GM12878 (cell line): ENCODE data around the gene ZNF691. TPM values are rescaled to one million over a fixed set of nuclear protein-coding genes. Genes with fewer than 3 reads are reported as not detected.

Experiments used
- ATAC-seq: fragments of 200-7000 bp; cut with Tn5 transposase; 3 replicates; pipeline ENCODE4 v1.9.1; 2020; ENCODE audit warnings: mild to moderate bottlenecking, moderate library complexity
- BruUV-seq: library from RNA; stranded (reverse); fragments of 400-500 nt; replicated peaks from 2 replicates; lab custom pipeline; 2021; lab: Mats Ljungman, UMichigan
- CTCF ChIA-PET: fragments of 300-600 bp; sonication (Branson Sonifier 250); formaldehyde crosslinking; extraction: SDS; loops from one replicate; lab custom pipeline; 2021; ENCODE audit warnings: inconsistent platforms; lab: Yijun Ruan, JAX
- POLR2A ChIA-PET: fragments of 350-600 bp; formaldehyde crosslinking; extraction: SDS; loops from one replicate; lab custom pipeline; 2021; ENCODE audit warnings: inconsistent platforms; lab: Charles Lee
- RAD21 ChIA-PET: fragments of 300-600 bp; sonication (Branson Sonifier 250); formaldehyde crosslinking; loops from one replicate; lab custom pipeline; 2023; ENCODE audit warnings: antibody characterized with exemption; ENCODE audit not compliant: unreplicated experiment; lab: Charles Lee
- SMC1A ChIA-PET: fragments of 300-600 bp; sonication (Branson Sonifier 250); formaldehyde crosslinking; loops from one replicate; lab custom pipeline; 2023; ENCODE audit not compliant: unreplicated experiment, uncharacterized antibody; lab: Charles Lee
- DNase-seq: peaks from one replicate; pipeline ENCODE4 v3.0.0-alpha.2; 2011; ENCODE audit warnings: low read depth, low spot score
- FAIRE-seq: peaks from 3 replicates; lab custom pipeline; 2011; peaks lifted over from hg19 to GRCh38; lab: Jason Lieb, UNC
- H2AFZ ChIP-seq: 2 replicates; pipeline ENCODE4 v1.6.0; 2011; ENCODE audit warnings: low read depth, low read length, control low read depth; ENCODE audit not compliant: control insufficient read depth
- H3K27ac ChIP-seq: 2 replicates; pipeline ENCODE4 v1.5.1; 2011; ENCODE audit warnings: control low read depth; ENCODE audit not compliant: control insufficient read depth, insufficient read depth
- H3K27me3 ChIP-seq, 2 experiments: replicated peaks in 1 of 2; 2 replicates each; pipeline versions ENCODE4 v1.6.0 to v1.6.1; 2011; ENCODE audit warnings: low read length in 1 of 2; ENCODE audit not compliant: control insufficient read depth in 2 of 2, insufficient read depth in 2 of 2
- H3K36me3 ChIP-seq, 2 experiments: 2 replicates each; pipeline ENCODE4 v1.5.1; 2011; ENCODE audit warnings: low read length in 1 of 2; ENCODE audit not compliant: control insufficient read depth in 2 of 2, insufficient read depth in 2 of 2
- H3K4me1 ChIP-seq: 2 replicates; pipeline ENCODE4 v1.6.1; 2011; ENCODE audit warnings: mild to moderate bottlenecking, low read length, moderate library complexity, mixed read lengths; ENCODE audit not compliant: control insufficient read depth, insufficient read depth
- H3K4me2 ChIP-seq: 2 replicates; pipeline ENCODE4 v1.6.0; 2011; ENCODE audit warnings: control low read depth; ENCODE audit not compliant: control insufficient read depth, insufficient read depth
- H3K4me3 ChIP-seq: fragments of 200-600 bp; sonication (generic); 2 replicates; pipeline ENCODE4 v1.5.1; 2016
- H3K79me2 ChIP-seq: 2 replicates; pipeline ENCODE4 v1.6.0; 2011; ENCODE audit warnings: low read length; ENCODE audit not compliant: control insufficient read depth, insufficient read depth
- H3K9ac ChIP-seq: 2 replicates; pipeline ENCODE4 v1.8.0; 2011; ENCODE audit warnings: low read length, control low read depth, mixed read lengths; ENCODE audit not compliant: control insufficient read depth, insufficient read depth
- H3K9me3 ChIP-seq: replicated peaks from 3 replicates; pipeline ENCODE4 v1.5.1; 2011; ENCODE audit warnings: mild to moderate bottlenecking, low read length; ENCODE audit not compliant: control insufficient read depth, insufficient read depth
- H4K20me1 ChIP-seq: 2 replicates; pipeline ENCODE4 v1.6.0; 2011; ENCODE audit not compliant: control insufficient read depth, insufficient read depth
- CHD2 ChIP-seq: IDR thresholded peaks from 2 replicates; pipeline ENCODE4 v1.6.1; 2011; ENCODE audit warnings: low read depth, low read length, improper control_type of control experiment, borderline replicate concordance
- HDAC6 ChIP-seq: fragments of 200-600 bp; sonication (generic); IDR thresholded peaks from one replicate; pipeline ENCODE4 v1.8.0; 2017; ENCODE audit warnings: antibody characterized with exemption; ENCODE audit not compliant: unreplicated experiment
- JUND ChIP-seq: IDR thresholded peaks from 2 replicates; pipeline ENCODE4 v1.6.1; 2012; ENCODE audit warnings: low read depth, mild to moderate bottlenecking, low read length, improper control_type of control experiment, moderate library complexity
- MEF2A ChIP-seq: IDR thresholded peaks from 2 replicates; pipeline ENCODE4 v1.6.1; 2011; ENCODE audit warnings: low read depth, mild to moderate bottlenecking, low read length, moderate library complexity; ENCODE audit not compliant: insufficient read depth
- WGBS: methylation state at CpG from one replicate; pipeline ENCODE4 v1.1.6; 2016; ENCODE audit warnings: low lambda C conversion rate; ENCODE audit not compliant: insufficient replicate concordance, insufficient coverage; ENCODE audit errors: missing lambda C conversion rate; 5-methylcytosine and 5-hydroxymethylcytosine counted together
- in situ Hi-C: fragments of 300-500 bp; cut with MboI; formaldehyde crosslinking; loops from 9 replicates; pipeline ENCODE4 v1.14.3; 2018; ENCODE audit warnings: mixed read lengths
- intact Hi-C: fragments of 100-400 bp; cut with micrococcal nuclease; formaldehyde crosslinking; loops from one replicate; pipeline ENCODE4 v1.14.2; 2022; ENCODE audit not compliant: unreplicated experiment
- polyA plus RNA-seq, 11 experiments: library from polyadenylated mRNA; depleted of rRNA in 4 of 11; unstranded in 6 of 11; stranded (reverse) in 5 of 11; fragments of >200 nt; fragmentation: Nextera tagmentation in 4 of 11; fragmentation: Illumina TruSeq in 1 of 11; extraction: Ambion mirVana in 4 of 11; extraction: Trizol in 1 of 11; gene quantifications; 1 replicate in 1 of 11; 2 replicates in 10 of 11; pipeline versions ENCODE4 v1.2.1 to v1.2.3, GENCODE V29; 2011 to 2016; ENCODE audit warnings: inconsistent platforms in 2 of 11, missing spikeins in 2 of 11, low read depth in 1 of 11
- total RNA-seq, 4 experiments: library from RNA; depleted of rRNA in 3 of 4; stranded (reverse); fragments of >200 nt in 3 of 4; fragmentation: Illumina TruSeq in 1 of 4; extraction: Trizol in 1 of 4; gene quantifications; 2 replicates each; pipeline versions ENCODE4 v1.2.1 to v1.2.3, GENCODE V29; 2013 to 2021
- TF ChIP-seq, protein P1 (sequence below): fragments of 450-650 bp; IDR thresholded peaks from 2 replicates; pipeline ENCODE4 v1.6.1; 2018; ENCODE audit warnings: mild to moderate bottlenecking, low read depth, moderate library complexity; ENCODE audit not compliant: partially characterized antibody
- TF ChIP-seq, protein P2 (sequence below): IDR thresholded peaks from 2 replicates; pipeline ENCODE4 v1.6.1; 2011; ENCODE audit warnings: borderline replicate concordance, low read depth, mild to moderate bottlenecking, moderate library complexity, mixed read lengths, low read length; ENCODE audit not compliant: insufficient read depth; ENCODE audit errors: extremely low read length
- TF ChIP-seq, protein P3 (sequence below): fragments of 450-650 bp; formaldehyde crosslinking; IDR thresholded peaks from 2 replicates; pipeline ENCODE4 v1.5.0; 2022; ENCODE audit warnings: mild to moderate bottlenecking, missing genetic modification characterization

Gene ZNF691
- total and polyA plus RNA-seq, 10 of the 15 experiments (the other 5 are each of a cell fraction or from before 2014, with no cell fraction given) = 8.5 to 16.2 (median 12.2) TPM

DNA sequence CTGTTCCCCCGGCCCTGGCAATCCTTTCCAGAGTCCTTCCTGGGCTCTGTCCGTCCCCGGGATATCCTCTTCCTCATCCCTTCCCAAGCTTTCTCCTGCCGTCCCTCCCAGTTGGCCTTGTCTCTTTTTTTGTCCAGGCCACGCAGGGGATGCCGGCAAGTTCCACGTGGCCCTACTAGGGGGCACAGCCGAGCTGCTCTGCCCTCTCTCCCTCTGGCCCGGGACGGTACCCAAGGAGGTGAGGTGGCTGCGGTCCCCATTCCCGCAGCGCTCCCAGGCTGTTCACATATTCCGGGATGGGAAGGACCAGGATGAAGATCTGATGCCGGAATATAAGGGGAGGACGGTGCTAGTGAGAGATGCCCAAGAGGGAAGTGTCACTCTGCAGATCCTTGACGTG, 15.8 kb upstream of the ZNF691 start:
- in situ Hi-C loops = no loop called here
- Histone ChIP-seq H3K4me2 (no peak overlapping the region), H3K27ac (no peak overlapping the region), H4K20me1 (no peaks in the 10 kb centered on the region), H3K4me1 (no peaks in the 10 kb centered on the region), H2AFZ (no peak overlapping the region), H3K36me3 (no peaks in the 10 kb centered on the region), H3K4me3 (no peak overlapping the region), H3K9me3 (no peaks in the 10 kb centered on the region), H3K27me3 (no peaks in the 10 kb centered on the region), H3K9ac (no peak overlapping the region), H3K79me2 (no peaks in the 10 kb centered on the region)
- FAIRE-seq (no peak), ATAC-seq (no peak), DNase-seq (no peak)
- intact Hi-C loops = no loop called here
- ChIA-PET RAD21 (no interaction called here), CTCF (interaction anchor here (1.3 kb wide), 1 partner anchor 16 kb away, joined by 3 read pairs; the partner anchor contains the start of gene ZNF691), POLR2A (no interaction called here), SMC1A (no interaction called here)
- TF ChIP-seq CHD2 = no peak
- 91% methylated on average over 15 of the region's 17 CpGs for WGBS
- BruUV-seq = no TSS peak

DNA sequence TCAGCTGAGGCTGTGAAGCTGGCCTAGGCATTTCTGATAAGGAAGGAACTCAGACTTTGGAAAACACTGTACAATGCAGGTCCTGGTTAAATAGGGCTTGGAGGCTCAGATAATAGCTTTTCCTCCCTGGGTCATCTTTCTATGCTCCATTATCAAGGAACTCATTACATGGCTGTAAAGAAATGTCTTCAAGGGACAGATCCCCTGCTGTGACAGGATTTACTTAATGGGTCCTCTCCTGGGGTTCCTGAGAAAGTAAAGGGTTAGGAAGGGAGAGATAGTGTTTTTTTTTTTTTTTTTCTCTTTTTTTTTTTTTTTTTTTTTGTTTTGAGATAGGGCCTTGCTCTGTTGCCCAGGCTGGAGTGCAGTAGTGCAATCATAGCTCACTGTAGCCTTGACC, 15.1 kb upstream of the ZNF691 start:
- SMC1A ChIA-PET = no interaction called here
- H3K9me3 ChIP-seq = no peaks in the 10 kb centered on the region
- H3K36me3 ChIP-seq = no peaks in the 10 kb centered on the region
- DNase-seq (no peak), ATAC-seq (no peak), FAIRE-seq (no peak)
- in situ Hi-C loops = no loop called here
- H3K27me3 ChIP-seq = no peaks in the 10 kb centered on the region
- intact Hi-C loops = no loop called here
- CTCF ChIA-PET = interaction anchor here (1.3 kb wide), 1 partner anchor 15 kb away, joined by 3 read pairs; the partner anchor contains the start of gene ZNF691
- no peak overlapping the region for H3K4me2 ChIP-seq
- no peaks in the 10 kb centered on the region for H3K79me2 ChIP-seq
- H3K4me1 ChIP-seq = no peaks in the 10 kb centered on the region
- RAD21 ChIA-PET = interaction anchor here (0.5 kb wide), 1 partner anchor 44 kb away, joined by 3 read pairs; no protein-coding TSS in a partner anchor
- no peak overlapping the region for H2AFZ ChIP-seq
- H3K4me3 ChIP-seq = no peak overlapping the region
- no peak overlapping the region for H3K27ac ChIP-seq
- POLR2A ChIA-PET = interaction anchor here (1.0 kb wide), 1 partner anchor 10 kb away, joined by 5 read pairs; no protein-coding TSS in a partner anchor
- no peak overlapping the region for H3K9ac ChIP-seq
- H4K20me1 ChIP-seq = no peaks in the 10 kb centered on the region
- no TSS peak for BruUV-seq
- TF ChIP-seq MEF2A (no peak), HDAC6 (no peak), JUND (no peak)
- TF ChIP-seq, protein P1, sequence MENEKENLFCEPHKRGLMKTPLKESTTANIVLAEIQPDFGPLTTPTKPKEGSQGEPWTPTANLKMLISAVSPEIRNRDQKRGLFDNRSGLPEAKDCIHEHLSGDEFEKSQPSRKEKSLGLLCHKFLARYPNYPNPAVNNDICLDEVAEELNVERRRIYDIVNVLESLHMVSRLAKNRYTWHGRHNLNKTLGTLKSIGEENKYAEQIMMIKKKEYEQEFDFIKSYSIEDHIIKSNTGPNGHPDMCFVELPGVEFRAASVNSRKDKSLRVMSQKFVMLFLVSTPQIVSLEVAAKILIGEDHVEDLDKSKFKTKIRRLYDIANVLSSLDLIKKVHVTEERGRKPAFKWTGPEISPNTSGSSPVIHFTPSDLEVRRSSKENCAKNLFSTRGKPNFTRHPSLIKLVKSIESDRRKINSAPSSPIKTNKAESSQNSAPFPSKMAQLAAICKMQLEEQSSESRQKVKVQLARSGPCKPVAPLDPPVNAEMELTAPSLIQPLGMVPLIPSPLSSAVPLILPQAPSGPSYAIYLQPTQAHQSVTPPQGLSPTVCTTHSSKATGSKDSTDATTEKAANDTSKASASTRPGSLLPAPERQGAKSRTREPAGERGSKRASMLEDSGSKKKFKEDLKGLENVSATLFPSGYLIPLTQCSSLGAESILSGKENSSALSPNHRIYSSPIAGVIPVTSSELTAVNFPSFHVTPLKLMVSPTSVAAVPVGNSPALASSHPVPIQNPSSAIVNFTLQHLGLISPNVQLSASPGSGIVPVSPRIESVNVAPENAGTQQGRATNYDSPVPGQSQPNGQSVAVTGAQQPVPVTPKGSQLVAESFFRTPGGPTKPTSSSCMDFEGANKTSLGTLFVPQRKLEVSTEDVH = no peak
- TF ChIP-seq, protein P2, sequence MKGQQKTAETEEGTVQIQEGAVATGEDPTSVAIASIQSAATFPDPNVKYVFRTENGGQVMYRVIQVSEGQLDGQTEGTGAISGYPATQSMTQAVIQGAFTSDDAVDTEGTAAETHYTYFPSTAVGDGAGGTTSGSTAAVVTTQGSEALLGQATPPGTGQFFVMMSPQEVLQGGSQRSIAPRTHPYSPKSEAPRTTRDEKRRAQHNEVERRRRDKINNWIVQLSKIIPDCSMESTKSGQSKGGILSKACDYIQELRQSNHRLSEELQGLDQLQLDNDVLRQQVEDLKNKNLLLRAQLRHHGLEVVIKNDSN = no peak
- TF ChIP-seq, protein P3, sequence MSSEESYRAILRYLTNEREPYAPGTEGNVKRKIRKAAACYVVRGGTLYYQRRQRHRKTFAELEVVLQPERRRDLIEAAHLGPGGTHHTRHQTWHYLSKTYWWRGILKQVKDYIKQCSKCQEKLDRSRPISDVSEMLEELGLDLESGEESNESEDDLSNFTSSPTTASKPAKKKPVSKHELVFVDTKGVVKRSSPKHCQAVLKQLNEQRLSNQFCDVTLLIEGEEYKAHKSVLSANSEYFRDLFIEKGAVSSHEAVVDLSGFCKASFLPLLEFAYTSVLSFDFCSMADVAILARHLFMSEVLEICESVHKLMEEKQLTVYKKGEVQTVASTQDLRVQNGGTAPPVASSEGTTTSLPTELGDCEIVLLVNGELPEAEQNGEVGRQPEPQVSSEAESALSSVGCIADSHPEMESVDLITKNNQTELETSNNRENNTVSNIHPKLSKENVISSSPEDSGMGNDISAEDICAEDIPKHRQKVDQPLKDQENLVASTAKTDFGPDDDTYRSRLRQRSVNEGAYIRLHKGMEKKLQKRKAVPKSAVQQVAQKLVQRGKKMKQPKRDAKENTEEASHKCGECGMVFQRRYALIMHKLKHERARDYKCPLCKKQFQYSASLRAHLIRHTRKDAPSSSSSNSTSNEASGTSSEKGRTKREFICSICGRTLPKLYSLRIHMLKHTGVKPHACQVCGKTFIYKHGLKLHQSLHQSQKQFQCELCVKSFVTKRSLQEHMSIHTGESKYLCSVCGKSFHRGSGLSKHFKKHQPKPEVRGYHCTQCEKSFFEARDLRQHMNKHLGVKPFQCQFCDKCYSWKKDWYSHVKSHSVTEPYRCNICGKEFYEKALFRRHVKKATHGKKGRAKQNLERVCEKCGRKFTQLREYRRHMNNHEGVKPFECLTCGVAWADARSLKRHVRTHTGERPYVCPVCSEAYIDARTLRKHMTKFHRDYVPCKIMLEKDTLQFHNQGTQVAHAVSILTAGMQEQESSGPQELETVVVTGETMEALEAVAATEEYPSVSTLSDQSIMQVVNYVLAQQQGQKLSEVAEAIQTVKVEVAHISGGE (CRISPR knock-in tag) = no peak
